ENCODE data around the gene TMEM117.

Gene TMEM117

GRCh38 chr12:44397631-44398030 lies 561.8 kb downstream of the TMEM117 start:
- TF ChIP-seq, protein P1, sequence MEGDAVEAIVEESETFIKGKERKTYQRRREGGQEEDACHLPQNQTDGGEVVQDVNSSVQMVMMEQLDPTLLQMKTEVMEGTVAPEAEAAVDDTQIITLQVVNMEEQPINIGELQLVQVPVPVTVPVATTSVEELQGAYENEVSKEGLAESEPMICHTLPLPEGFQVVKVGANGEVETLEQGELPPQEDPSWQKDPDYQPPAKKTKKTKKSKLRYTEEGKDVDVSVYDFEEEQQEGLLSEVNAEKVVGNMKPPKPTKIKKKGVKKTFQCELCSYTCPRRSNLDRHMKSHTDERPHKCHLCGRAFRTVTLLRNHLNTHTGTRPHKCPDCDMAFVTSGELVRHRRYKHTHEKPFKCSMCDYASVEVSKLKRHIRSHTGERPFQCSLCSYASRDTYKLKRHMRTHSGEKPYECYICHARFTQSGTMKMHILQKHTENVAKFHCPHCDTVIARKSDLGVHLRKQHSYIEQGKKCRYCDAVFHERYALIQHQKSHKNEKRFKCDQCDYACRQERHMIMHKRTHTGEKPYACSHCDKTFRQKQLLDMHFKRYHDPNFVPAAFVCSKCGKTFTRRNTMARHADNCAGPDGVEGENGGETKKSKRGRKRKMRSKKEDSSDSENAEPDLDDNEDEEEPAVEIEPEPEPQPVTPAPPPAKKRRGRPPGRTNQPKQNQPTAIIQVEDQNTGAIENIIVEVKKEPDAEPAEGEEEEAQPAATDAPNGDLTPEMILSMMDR (IDR thresholded peaks at IDR 0.05; ENCODE audit: low read depth, low read length), result no peak
- H3K4me3 ChIP-seq (ENCODE audit: low read depth, low read length), result no peak overlapping the region

GRCh38 chr12:44403185-44403584 lies 567.3 kb downstream of the TMEM117 start:
- TF ChIP-seq, protein P1 (IDR thresholded peaks at IDR 0.05; ENCODE audit: low read depth, low read length), result no peak
- H3K4me3 ChIP-seq (ENCODE audit: low read depth, low read length), result no peak overlapping the region

DNA sequence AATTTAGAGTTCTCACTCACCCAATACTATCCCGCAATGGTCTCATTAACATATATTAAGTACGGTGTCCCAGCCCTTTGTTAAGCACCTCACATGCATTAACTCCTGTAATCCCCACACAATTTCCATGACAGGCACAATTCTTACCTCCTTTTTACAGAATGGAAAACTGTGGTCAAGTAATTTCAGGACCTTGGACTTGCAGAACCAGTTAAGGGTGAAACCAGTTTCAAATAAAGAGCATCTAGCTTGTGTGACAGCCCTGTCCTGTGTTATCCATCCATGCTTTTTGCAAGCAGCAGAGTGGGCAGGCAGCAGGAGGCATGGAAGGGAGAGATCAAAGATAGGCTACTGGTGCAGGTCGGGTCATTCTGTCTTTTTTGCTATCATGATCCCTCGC lies 569.4 kb downstream of the TMEM117 start:
- TF ChIP-seq, protein P1 (IDR thresholded peaks at IDR 0.05; ENCODE audit: low read depth, low read length), result no peak
- H3K4me3 ChIP-seq (ENCODE audit: low read depth, low read length), result no peak overlapping the region

DNA sequence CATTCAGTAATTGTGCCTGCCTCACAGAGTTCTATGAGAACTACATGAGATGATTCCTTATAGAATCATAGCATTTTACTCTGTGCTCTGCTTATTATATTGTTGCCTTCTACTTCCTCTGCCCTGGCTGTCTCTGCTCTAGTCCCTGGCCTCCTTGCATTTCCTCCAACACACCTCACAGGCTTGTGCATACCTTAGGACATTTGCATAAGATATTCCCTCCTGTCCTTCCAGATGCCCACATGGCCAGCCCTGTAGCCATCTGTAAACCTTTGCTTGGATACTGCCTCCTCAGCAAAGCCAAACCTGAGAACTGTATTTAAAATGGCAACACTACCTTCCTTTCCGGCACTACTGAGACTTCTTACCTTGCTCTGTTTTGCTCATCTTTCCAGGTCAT lies 586.7 kb downstream of the TMEM117 start:
- H3K4me3 ChIP-seq (ENCODE audit: low read depth, low read length), result no peak overlapping the region
- TF ChIP-seq, protein P1 (IDR thresholded peaks at IDR 0.05; ENCODE audit: low read depth, low read length), result no peak

- H3K4me3 ChIP-seq (ENCODE audit: low read depth, low read length), result no peak overlapping the region
- TF ChIP-seq, protein P1 (IDR thresholded peaks at IDR 0.05; ENCODE audit: low read depth, low read length), result no peak
Observed at GRCh38 chr12:44428825-44429224, 592.9 kb downstream of the TMEM117 start.

GRCh38 chr12:44431647-44432343 lies 595.9 kb downstream of the TMEM117 start:
- TF ChIP-seq, protein P1 (IDR thresholded peaks at IDR 0.05; ENCODE audit: low read depth, low read length), result no peak
- H3K4me3 ChIP-seq (ENCODE audit: low read depth, low read length), result no peak overlapping the region

DNA sequence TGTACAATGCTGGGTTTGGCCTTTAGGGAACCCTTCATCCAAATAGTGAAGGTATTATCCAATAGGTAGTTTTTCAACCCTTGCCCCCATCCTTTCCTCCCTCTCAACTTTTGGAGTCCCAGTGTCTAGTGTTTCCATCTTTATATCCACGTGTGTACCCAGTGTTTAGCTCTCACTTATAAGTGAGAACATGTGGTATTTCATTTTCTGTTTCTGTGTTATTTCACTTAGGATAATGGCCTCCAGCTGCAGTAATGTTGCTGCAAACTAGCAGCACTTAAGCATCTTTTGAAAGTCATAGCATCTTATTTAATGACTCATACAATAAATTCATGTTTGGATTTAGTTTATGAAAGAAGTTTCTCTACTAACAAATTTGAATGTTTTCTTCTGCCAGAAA lies 597.8 kb downstream of the TMEM117 start:
- TF ChIP-seq, protein P1 (IDR thresholded peaks at IDR 0.05; ENCODE audit: low read depth, low read length), result no peak
- no peak overlapping the region for H3K4me3 ChIP-seq (ENCODE audit: low read depth, low read length)

Measured in WI38 (cell line).